Measurements from ENCODE around the gene AMBRA1.

- no peak for TF ChIP-seq CTCF (IDR thresholded peaks at IDR 0.05)
- no peak for TF ChIP-seq POLR2AphosphoS5 (IDR thresholded peaks at IDR 0.05)
Observed at GRCh38 chr11:46391578-46392420, 202.0 kb downstream of the AMBRA1 start, which contains the start of gene CHRM4.
